Measurements from ENCODE around the gene TPT1.

The TPT1 gene

GRCh38 chr13:45341799-45342500 is 967 bp upstream of the TPT1 start:
- H3K4me3 Mint-ChIP-seq = peak overlapping the region; percentile 99 to 100 (median 99)
- no peaks in the 10 kb centered on the region for H3K27me3 Mint-ChIP-seq (ENCODE audit: low read depth)
- H3K36me3 Mint-ChIP-seq (ENCODE audit: low read depth) = peaks cover 58% of the 10 kb centered on the region
- H3K27ac Mint-ChIP-seq = peak overlapping the region; percentile 99 to 100 (median 100)
- H3K4me1 Mint-ChIP-seq = peaks cover 29% of the 10 kb centered on the region
- TF ChIP-seq CTCF (IDR thresholded peaks at IDR 0.05; ENCODE audit: unreplicated experiment in 3 of 3) = no peak
- H3K9me3 Mint-ChIP-seq = no peaks in the 10 kb centered on the region

GRCh38 chr13:45340422-45341033 is 455 bp downstream of the TPT1 start:
- H3K27me3 Mint-ChIP-seq (ENCODE audit: low read depth) = no peaks in the 10 kb centered on the region
- H3K27ac Mint-ChIP-seq = peak overlapping the region; percentile 99 to 100 (median 100)
- peak overlapping the region; percentile 99 to 100 (median 99) for H3K4me3 Mint-ChIP-seq
- H3K4me1 Mint-ChIP-seq = peaks cover 40% of the 10 kb centered on the region
- peak; percentile 56 to 65 (median 60) for TF ChIP-seq CTCF (IDR thresholded peaks at IDR 0.05; ENCODE audit: unreplicated experiment in 3 of 3)
- no peaks in the 10 kb centered on the region for H3K9me3 Mint-ChIP-seq
- H3K36me3 Mint-ChIP-seq (ENCODE audit: low read depth) = peaks cover 65% of the 10 kb centered on the region

GRCh38 chr13:45339867-45340266 is 1.1 kb downstream of the TPT1 start:
- H3K36me3 Mint-ChIP-seq (ENCODE audit: low read depth) = peaks cover 67% of the 10 kb centered on the region
- H3K27ac Mint-ChIP-seq = peak overlapping the region; percentile 99 to 100 (median 100)
- TF ChIP-seq CTCF (IDR thresholded peaks at IDR 0.05; ENCODE audit: unreplicated experiment in 3 of 3) = no peak
- H3K27me3 Mint-ChIP-seq (ENCODE audit: low read depth) = no peaks in the 10 kb centered on the region
- peak overlapping the region; percentile 99 to 100 (median 99) for H3K4me3 Mint-ChIP-seq
- peaks cover 40% of the 10 kb centered on the region for H3K4me1 Mint-ChIP-seq
- H3K9me3 Mint-ChIP-seq = no peaks in the 10 kb centered on the region

GRCh38 chr13:45339399-45339798 is 1.6 kb downstream of the TPT1 start:
- H3K27ac Mint-ChIP-seq = peak overlapping the region; percentile 99 to 100 (median 100)
- TF ChIP-seq CTCF (IDR thresholded peaks at IDR 0.05; ENCODE audit: unreplicated experiment in 3 of 3) = no peak
- H3K4me3 Mint-ChIP-seq = peak overlapping the region; percentile 99 to 100 (median 99)
- H3K9me3 Mint-ChIP-seq = no peaks in the 10 kb centered on the region
- no peaks in the 10 kb centered on the region for H3K27me3 Mint-ChIP-seq (ENCODE audit: low read depth)
- peaks cover 40% of the 10 kb centered on the region for H3K4me1 Mint-ChIP-seq
- peaks cover 67% of the 10 kb centered on the region for H3K36me3 Mint-ChIP-seq (ENCODE audit: low read depth)

- Mint-ChIP-seq H3K36me3 (ENCODE audit: low read depth) (peaks cover 75% of the 10 kb centered on the region), H3K4me3 (peak overlapping the region; percentile 31 to 87 (median 56)), H3K4me1 (peaks cover 40% of the 10 kb centered on the region), H3K9me3 (no peaks in the 10 kb centered on the region), H3K27ac (no peak overlapping the region), H3K27me3 (ENCODE audit: low read depth) (no peaks in the 10 kb centered on the region)
- TF ChIP-seq CTCF (IDR thresholded peaks at IDR 0.05; ENCODE audit: unreplicated experiment in 3 of 3) = no peak
Observed at GRCh38 chr13:45337803-45338202, 3.2 kb downstream of the TPT1 start.
